ENCODE measurements around the gene PRADC1.
"Not testable (repeated sequence)": the region's sequence is repeated elsewhere in the genome, so short reads cannot be mapped to it uniquely, and the experiment has no call there.

The PRADC1 gene

GRCh38 chr2:73202156-73203054 lies 30.6 kb downstream of the PRADC1 start, which contains the start of gene NOTO:
Gene NOTO (plus strand): TSS chr2:73202574. CDS start chr2:73202667, 93 bp downstream.
- no peak for DNase-seq (ENCODE audit: low spot score)

GRCh38 chr2:73200281-73200680 lies 32.8 kb downstream of the PRADC1 start:
- not testable (repeated sequence) for DNase-seq (ENCODE audit: low spot score)

DNA sequence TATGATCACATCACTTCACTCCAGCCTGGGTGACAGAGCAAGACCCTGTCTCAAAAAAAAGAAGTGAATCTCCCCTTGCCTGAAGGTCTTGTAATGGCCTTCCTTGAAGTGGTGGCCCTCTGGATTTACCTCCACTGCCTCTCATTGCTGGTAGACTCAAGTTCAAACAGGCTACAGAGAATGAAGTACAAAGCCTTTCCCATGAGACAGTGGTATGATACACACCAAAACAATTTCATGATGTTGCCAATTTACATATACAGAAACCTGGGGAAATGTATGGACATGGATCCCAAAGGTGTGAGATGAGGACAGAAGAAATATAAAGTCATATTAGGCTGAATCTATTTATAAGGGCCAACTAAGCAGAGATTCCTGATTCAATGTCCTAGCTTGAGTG lies 35.5 kb downstream of the PRADC1 start:
- no peak for DNase-seq (ENCODE audit: low spot score)

DNA sequence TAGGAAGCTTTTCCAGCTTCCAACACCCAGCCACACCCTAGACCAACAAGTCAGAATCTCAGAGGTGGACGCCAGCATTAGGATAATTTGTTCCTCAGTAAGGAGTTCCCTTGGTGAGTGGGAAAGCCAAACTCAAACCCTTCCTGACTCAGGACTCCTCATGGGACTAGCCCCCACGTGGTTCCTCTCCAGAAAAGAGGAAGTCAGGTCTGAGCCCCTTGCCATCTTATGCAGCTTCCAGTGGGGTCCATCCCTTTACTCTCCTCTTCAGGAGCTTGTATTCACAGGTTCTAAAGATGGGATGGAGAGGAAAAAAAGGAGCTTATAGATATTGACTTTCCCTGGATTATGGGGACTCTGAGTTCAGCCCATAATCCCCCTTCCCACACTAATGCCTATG lies 45.5 kb downstream of the PRADC1 start:
- DNase-seq (ENCODE audit: low spot score) = no peak

DNA sequence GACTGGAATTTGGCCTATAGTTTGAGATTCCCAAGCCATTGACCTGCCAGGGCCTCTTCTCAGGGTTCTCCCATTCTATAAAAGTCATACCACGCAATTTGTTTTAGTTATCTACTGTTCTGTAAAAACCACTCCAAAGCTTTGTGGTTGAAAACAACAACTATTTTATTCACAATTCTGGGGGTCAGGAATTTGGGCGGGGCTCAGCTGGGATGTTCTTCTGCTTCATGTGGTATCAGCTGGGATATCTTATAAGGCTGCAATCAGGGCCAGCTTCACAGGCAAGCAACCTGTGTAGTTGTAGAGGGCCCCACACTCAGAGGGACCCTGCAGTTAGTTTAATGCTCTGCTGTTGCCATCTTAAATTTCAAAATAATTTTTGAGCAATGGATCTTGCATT lies 47.1 kb downstream of the PRADC1 start:
- DNase-seq (ENCODE audit: low spot score) = no peak

All from activated CD4-positive, alpha-beta T cell treated with anti-CD3 and anti-CD28 coated beads, Interleukin-2, Interleukin-4, amounts not matched to agents 100 ng/mL and 50 ng/mL, durations not matched to agents 16 hours and 8 hours (primary cell).